GM23338 (cell line): ENCODE measurements around the gene MYO18A.

Experiments used
- CREB1 ChIP-seq: fragments of 250-450 bp; sonication (Bioruptor Pico); IDR thresholded peaks from 2 replicates; pipeline ENCODE4 v1.5.0; 2020; ENCODE audit warnings: low read depth, mild to moderate bottlenecking, moderate library complexity
- CTCF ChIP-seq, 2 experiments: fragments of 200-600 bp in 1 of 2; sonication (generic) in 1 of 2; conservative IDR thresholded peaks; 2 replicates each; pipeline versions ENCODE4 v1.5.1 to v1.6.1; 2016 to 2017; ENCODE audit warnings: antibody characterized with exemption in 2 of 2, low read depth in 2 of 2, mild to moderate bottlenecking in 2 of 2, moderate library complexity in 1 of 2
- ETS1 ChIP-seq: IDR thresholded peaks from 2 replicates; pipeline ENCODE4 v1.6.1; 2016; ENCODE audit warnings: antibody characterized with exemption
- EZH2 ChIP-seq: fragments of 200-600 bp; sonication (generic); IDR thresholded peaks from one replicate; pipeline ENCODE4 v1.8.0; 2017; ENCODE audit warnings: antibody characterized with exemption, mild to moderate bottlenecking, low read depth; ENCODE audit not compliant: unreplicated experiment
- EZH2phosphoT487 ChIP-seq: fragments of 200-600 bp; sonication (generic); IDR thresholded peaks from one replicate; pipeline ENCODE4 v1.8.1; 2018; ENCODE audit warnings: antibody characterized with exemption; ENCODE audit not compliant: unreplicated experiment
- JUNB ChIP-seq: IDR thresholded peaks from one replicate; pipeline ENCODE4 v1.6.1; 2016; ENCODE audit warnings: antibody characterized with exemption; ENCODE audit not compliant: unreplicated experiment
- REST ChIP-seq: IDR thresholded peaks from one replicate; pipeline ENCODE4 v1.6.1; 2018; ENCODE audit warnings: antibody characterized with exemption; ENCODE audit not compliant: unreplicated experiment

- TF ChIP-seq CTCF (conservative IDR thresholded peaks at IDR 0.05; ENCODE audit: low read depth in 2 of 2) (no peak), EZH2phosphoT487 (no peak), EZH2 (no peak), ETS1 (no peak), REST (no peak), JUNB (no peak), CREB1 (peak; percentile 28; the same call in 1 of the 2 replicates)
These were observed 765 bp downstream of the MYO18A start for GRCh38 chr17:29179232-29180033.
